NCI-H69 (cell line): Measurements from ENCODE around the gene RHOBTB3.

Source experiments
- DNase-seq: peaks from one replicate; lab custom pipeline; 2025; lab: John Stamatoyannopoulos, UW

The RHOBTB3 gene

GRCh38 chr5:95713960-95714710, 17.0 kb upstream of the RHOBTB3 start:
- DNase-seq = no peak

GRCh38 chr5:95715799-95716461, 15.2 kb upstream of the RHOBTB3 start:
- DNase-seq = no peak

DNA sequence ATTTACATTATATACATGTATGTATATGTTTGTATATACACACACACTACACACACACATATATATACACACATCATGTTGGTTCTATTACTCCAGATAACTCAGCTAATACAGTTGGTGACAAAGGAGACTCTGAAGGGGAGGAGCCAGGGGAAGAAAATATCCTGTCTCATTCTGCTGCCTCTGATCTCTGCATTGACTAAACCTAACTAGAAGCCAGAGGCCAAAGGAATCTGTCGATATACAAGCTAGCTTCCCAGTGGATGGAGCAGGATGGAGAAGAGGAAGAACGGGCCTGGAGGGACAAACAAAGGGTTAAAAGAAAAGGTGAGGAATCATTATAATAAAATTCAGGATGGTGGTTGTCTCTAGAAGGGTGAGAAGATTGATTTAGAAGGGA, 13.7 kb upstream of the RHOBTB3 start:
- DNase-seq = no peak

- no peak for DNase-seq
Observed at GRCh38 chr5:95718203-95718602, 12.9 kb upstream of the RHOBTB3 start.

GRCh38 chr5:95718738-95719137, 12.4 kb upstream of the RHOBTB3 start:
- DNase-seq = no peak

DNA sequence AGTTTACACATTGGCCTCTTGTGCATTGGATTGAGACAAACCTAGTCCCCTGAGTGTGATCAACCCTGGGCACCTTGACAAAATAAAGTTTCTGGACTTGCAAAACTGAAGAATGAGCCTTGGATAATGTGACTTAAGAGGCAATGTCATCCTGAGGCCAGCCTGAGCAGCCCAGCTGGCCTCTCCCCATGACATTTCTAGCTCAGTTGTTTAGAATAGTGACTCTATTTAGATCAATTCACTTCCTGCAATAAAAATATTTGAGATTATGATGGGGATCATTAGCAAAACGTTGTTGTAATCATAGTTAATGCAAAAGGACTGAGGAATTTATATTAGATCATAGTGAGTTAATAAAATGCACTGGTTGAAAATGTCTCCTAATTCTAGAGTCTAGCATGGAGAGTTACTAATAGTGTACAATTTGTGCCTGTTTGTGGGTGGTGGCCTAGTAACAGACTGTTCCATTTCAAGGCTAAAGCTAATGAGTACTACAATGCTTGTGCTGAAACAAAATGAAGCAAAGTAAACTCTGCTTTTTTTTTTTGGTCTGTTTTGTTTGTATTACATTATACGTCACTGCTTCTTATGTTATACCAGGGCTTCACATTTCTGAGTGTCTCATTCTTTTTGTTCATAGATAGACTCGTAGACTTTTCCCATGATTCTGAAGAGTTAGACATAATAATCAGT, 10.9 kb upstream of the RHOBTB3 start:
- DNase-seq = peak; percentile 91

GRCh38 chr5:95721582-95722295, 9.4 kb upstream of the RHOBTB3 start:
- DNase-seq = no peak

GRCh38 chr5:95723632-95724369, 7.3 kb upstream of the RHOBTB3 start:
- DNase-seq = peak; percentile 51

- DNase-seq = no peak
Observed at GRCh38 chr5:95725071-95725820, 5.9 kb upstream of the RHOBTB3 start.

DNA sequence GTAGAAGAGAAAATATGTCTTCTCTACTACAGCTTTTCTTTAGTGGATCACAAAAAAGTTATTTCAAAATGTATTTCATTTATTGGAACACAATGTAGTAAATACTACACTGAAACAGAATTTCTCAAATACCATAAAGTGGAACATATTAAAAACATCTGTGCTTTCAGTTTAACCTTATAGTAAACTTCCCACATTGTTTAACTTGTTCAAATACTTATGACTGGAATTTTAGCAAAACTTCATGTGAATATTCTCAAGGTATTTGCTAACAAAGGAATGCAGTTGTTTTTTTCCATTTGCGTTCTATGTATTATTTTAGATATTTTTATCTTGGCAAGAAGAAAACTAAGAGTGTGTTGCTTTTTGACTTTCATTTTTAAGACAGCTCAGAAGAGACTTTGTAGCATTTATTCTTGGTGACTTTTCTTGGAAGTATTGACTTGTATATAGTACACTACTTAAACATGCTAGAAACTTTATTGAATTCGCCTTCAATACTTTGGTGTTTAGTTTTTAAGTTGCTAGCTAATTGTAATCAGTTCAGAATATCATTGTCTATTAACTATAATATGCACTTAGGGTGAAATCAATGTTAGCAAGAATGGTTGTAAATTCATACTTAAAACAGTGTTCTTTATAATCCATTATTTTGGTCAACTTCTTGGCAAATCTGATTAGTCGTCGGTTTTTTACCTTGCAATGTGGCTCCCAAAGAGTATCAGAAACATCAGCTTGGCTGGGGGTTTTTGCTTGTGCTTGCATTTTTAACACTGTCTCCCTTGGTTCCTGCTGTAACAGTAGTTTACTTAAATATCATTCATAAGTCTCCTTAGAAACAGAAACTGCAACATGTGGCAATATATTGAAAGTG, 5.0 kb upstream of the RHOBTB3 start:
- peak; percentile 55 for DNase-seq

- DNase-seq = peak; percentile 73
Observed at GRCh38 chr5:95726811-95727763, 4.0 kb upstream of the RHOBTB3 start.

DNA sequence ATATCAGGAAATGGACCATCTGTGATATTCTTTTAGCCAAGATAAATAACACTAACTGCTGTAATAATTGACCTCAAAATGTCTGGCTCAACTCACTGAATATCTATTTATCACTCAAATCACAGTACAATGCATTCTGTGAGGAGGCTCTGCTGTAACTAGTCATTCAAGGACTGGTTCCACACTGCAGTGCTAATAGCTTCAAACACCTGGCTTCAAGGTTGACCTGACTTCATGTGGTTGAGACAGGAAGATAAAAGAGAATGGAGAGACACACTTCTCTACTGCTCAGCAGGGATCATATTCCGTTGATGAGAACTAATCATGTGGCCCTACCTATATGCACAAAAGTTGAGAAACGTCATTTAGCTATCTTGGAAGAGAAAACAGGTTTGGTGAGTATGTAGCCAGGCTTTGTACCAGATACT, 3.4 kb upstream of the RHOBTB3 start:
- DNase-seq = peak; percentile 97

DNA sequence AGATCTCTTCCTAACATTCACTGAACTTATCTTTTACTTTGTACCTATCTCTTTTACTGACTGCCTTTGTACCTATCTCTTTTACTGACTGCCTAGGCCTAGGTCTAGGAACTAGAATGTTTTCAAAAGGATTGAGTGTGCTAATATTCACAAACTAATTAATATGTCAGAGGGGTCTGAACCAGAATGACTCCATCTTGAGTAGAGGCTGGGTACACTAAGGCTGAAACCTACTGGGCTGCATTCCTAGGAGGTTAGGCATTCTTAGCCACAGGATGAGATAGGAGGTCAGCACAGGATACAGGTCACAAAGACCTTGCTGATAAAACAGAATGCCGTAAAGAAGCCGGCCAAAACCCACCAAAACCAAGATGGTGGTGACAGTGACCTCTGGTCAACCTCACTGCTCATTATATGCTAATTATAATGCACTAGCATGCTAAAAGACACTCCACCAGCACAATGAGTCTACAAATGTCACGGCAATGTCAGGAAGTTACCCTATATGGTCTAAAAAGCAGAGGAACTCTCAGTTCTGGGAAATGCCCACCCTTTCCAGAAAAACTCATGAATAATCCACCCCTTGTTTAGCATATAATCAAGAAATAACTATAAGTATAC, 2.5 kb upstream of the RHOBTB3 start:
- DNase-seq = no peak

GRCh38 chr5:95729115-95730010, 1.8 kb upstream of the RHOBTB3 start:
- peak; percentile 20 for DNase-seq

GRCh38 chr5:95730011-95730700, 980 bp upstream of the RHOBTB3 start:
- DNase-seq = peak; percentile 41
